HG03342 (cell line): ENCODE data around the gene ATP6V1B1.

Experiments used
- ATAC-seq: cut with Tn5 transposase; IDR thresholded peaks from one replicate; pipeline ENCODE4 v1.9.1; 2021; ENCODE audit warnings: mild to moderate bottlenecking, moderate library complexity; ENCODE audit not compliant: unreplicated experiment

Gene ATP6V1B1

GRCh38 chr2:70964596-70965386 is 29.1 kb downstream of the ATP6V1B1 start:
- ATAC-seq, result peak; percentile 79

DNA sequence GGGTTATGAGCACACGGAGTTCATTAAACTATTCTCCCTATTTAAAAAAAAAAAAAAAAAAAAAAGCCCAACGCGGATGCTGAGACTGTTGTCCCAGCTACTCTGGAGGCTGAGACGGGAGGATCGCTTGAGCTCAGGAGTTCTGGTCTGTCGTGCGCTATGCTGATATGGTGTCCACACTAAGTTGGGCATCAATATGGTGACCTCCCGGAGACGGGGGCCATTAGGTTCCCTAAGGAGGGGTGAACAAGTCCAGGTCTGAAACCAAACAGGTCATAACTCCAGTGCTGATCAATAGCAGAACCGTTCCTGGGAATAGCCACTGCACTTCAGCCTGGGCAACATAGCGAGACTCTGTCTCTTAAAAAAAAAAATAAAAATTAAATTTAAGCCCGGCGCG is 29.8 kb downstream of the ATP6V1B1 start:
- ATAC-seq, result no peak

- no peak for ATAC-seq
Measured at GRCh38 chr2:70966681-70967080, 31.0 kb downstream of the ATP6V1B1 start.

DNA sequence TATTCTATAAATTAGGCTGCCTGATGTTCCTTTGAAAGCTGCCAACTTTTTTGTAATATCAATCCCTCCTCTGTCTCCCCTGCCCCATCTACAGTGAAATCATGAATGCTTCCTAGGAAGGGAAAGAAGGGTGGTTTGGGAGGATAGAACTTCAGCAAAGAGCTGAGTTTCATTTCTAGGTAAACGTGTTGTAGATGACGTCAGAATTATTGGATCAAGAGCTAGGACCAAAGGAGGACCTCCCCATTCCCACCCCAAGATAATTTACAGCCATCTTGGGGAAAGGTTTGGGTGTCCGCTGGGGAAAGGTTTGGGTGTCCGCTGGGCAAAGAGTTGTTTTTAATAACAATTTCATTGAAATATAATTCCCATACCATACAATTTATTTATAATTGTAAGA is 31.5 kb downstream of the ATP6V1B1 start:
- ATAC-seq, result no peak

DNA sequence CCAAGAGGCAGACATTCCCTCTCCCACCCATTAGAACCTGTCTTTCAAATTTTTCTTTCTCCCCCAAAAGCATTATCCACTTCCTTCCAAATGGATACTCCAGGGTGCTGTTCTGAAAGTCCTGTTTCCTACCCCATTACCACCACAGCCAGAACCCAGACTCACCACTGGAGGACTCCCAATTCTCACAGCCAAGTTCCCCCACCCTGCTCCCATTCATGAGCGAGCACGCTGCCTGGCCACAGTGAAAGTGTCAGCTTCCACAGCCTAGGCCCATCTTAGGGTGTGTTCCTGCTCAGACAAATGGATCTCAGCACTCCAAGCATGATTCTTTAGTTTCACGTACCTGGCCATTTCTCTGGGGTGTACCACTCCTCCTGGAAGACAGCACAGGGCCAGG is 38.9 kb downstream of the ATP6V1B1 start:
- no peak for ATAC-seq

GRCh38 chr2:70975237-70975636 is 39.5 kb downstream of the ATP6V1B1 start:
- no peak for ATAC-seq

DNA sequence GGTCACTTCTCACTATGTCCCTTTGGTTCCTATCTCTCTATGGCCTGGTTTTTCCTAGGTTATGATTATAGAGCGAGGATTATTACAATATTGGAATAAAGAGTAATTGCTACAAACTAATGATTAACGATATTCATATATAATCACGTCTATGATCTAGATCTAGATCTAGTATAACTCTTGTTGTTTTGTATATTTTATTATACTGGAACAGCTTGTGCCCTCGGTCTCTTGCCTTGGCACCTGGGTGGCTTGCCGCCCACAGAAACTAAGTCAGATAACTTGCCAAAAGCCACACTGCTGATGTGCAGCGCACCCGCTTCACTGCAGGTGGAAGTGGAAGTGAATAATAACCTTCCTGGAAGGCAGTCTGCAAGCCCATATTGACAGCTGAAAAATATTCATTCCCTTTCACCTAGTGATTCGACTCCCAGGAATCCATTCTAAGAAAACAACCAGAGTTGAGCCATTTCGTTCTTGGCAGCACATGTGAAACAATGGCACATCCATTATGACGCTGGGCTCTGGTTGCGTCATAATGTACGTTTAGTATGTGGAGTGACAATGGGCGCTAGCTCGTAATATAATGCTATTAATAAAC is 42.0 kb downstream of the ATP6V1B1 start:
- ATAC-seq, result no peak

GRCh38 chr2:70978341-70979179 is 42.9 kb downstream of the ATP6V1B1 start, which contains the start of gene ANKRD53:
ANKRD53 (plus strand) TSS chr2:70978630; CDS start chr2:70978646, 16 bp downstream.
- no peak for ATAC-seq

DNA sequence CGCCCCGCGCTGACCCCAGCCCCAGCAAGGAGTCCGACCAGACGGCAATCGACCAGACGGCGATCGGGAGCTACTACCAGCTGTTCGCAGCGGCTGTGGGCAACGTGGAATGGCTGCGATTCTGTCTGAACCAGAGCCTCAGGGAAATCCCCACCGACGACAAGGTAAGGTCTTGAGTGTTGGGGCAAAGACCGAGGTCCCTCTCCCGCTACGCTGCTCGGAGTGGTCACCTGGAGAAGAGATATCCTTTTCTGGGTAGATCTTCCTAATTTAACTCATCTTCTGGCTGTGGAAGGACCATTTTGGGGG is 43.4 kb downstream of the ATP6V1B1 start:
- ATAC-seq, result no peak

DNA sequence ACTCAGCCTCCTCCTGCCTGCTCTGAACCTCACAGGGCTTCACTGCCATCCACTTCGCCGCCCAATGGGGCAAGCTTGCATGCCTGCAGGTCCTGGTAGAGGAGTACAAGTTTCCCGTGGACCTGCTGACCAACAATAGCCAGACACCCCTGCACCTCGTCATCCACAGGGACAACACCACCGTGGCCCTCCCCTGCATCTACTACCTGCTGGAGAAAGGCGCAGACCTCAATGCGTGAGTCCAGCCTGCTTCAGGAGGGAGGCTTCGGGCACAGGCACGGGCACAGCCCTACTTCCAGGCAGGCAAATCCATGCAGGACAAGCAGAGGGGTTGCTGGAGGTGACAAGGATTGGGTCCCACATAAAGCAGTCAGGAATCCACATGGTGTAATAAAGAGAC is 43.9 kb downstream of the ATP6V1B1 start:
- ATAC-seq, result no peak

GRCh38 chr2:70981421-70981820 is 45.7 kb downstream of the ATP6V1B1 start:
- ATAC-seq, result no peak

- no peak for ATAC-seq
Measured at GRCh38 chr2:70981866-70982810, 46.4 kb downstream of the ATP6V1B1 start.

DNA sequence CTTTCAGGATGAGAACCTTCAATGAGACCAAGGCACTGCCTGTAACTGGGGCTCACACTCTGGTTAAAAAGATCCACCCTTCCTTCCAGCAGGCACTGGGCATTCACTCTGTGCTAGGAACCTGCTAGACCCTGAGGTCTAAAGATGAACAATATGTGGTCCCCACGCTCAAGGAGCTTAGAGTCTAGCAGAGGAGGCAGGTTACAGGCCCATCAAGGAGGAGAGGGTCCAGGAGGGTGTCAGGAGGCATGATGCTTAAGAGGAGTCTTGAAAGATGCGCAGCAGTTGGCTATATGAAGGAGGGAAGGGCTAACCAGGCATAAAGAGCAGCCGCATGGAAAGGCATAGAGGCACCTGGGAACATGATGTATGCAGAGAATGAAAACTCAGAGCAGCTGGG is 47.3 kb downstream of the ATP6V1B1 start:
- ATAC-seq, result no peak

GRCh38 chr2:70983506-70984227 is 48.0 kb downstream of the ATP6V1B1 start:
- no peak for ATAC-seq

DNA sequence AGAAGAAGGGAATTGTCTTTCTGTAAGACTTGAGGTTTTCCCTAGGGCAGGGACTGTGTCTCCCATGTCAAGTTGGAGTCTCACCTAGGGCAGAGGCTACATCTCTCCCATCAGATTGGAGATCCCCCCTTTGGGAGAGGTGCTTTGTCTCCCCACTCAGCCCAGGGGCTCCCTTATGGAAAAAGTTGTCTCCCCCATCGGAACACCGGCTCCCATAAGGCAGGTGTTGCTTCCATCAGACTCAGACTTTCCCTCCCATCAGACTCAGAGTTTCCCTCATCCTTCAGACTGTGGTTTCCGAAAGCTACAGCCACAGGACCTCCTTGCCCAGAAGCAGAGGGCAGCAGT is 48.5 kb downstream of the ATP6V1B1 start:
- ATAC-seq, result no peak

DNA sequence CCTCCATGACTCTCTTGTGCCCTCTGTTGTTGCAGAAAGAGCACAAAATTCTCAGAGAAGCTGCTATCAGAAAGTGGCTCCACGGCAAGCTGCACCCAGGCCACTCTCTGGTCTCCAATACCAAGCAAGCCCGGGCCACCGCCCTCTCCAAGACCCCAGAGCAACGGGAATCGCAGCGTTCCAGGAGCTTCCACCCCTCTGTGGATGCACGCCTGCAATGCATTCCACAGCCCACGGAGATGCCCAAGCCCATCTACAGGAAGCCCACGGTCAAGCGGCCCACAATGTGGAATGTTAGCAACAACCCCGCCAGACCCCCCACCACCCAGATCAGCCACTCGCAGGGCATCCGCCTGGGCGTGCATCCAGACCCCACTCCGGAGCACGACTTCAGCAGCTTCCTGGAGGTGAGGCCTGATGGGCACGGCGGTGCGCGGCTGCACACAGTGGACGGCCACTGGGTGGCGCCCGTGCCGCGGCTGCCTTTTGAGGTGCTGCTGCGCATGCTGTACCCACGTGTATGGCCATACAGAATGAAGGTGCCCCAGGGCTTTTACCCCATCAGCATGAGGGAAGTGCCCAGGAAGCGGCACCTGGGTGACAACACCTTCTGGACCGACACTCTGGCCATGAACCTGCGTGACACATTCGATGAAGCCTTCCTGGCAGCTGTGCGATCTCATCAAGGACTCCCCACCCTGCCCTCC is 49.0 kb downstream of the ATP6V1B1 start:
- peak; percentile 96 for ATAC-seq

- no peak for ATAC-seq
Measured at GRCh38 chr2:70985283-70985688, 49.6 kb downstream of the ATP6V1B1 start.

- ATAC-seq, result no peak
Measured at GRCh38 chr2:70985956-70986355, 50.3 kb downstream of the ATP6V1B1 start.

- no peak for ATAC-seq
Measured at GRCh38 chr2:70986499-70987189, 50.9 kb downstream of the ATP6V1B1 start.
